Kidney epithelial cell (primary cell): ENCODE results near the gene CAVIN4. TPM values are rescaled to one million over a fixed set of nuclear protein-coding genes. Genes with fewer than 3 reads are reported as not detected.

ENCODE experiments used
- DNase-seq: peaks from one replicate; pipeline ENCODE4 v3.0.0-alpha.2; 2010; ENCODE audit warnings: low read depth
- H3K27me3 ChIP-seq: 2 replicates; pipeline ENCODE4 v1.6.0; 2011; ENCODE audit warnings: low read length; ENCODE audit not compliant: control insufficient read depth, insufficient read depth
- H3K36me3 ChIP-seq: 2 replicates; pipeline ENCODE4 v1.5.1; 2011; ENCODE audit warnings: low read length; ENCODE audit not compliant: control insufficient read depth, insufficient read depth
- H3K4me3 ChIP-seq: 2 replicates; pipeline ENCODE4 v1.5.1; 2011; ENCODE audit warnings: low read depth, mild to moderate bottlenecking, control low read depth, low read length
- CTCF ChIP-seq: IDR thresholded peaks from 2 replicates; pipeline ENCODE4 v1.5.1; 2011; ENCODE audit warnings: mild to moderate bottlenecking, moderate library complexity, low read length, control low read depth, inconsistent platforms; ENCODE audit not compliant: insufficient read depth, poor library complexity, severe bottlenecking
- total RNA-seq: library from RNA; depleted of rRNA; stranded (reverse); fragments of >200 nt; gene quantifications from 2 replicates; pipeline ENCODE4 v1.2.3, GENCODE V29; 2015

The CAVIN4 gene
- total RNA-seq, 1 donor from 2014 or later = 3.1 TPM

GRCh38 chr9:100583014-100583802 lies 5.3 kb downstream of the CAVIN4 start:
- Histone ChIP-seq H3K27me3 (no peaks in the 10 kb centered on the region), H3K4me3 (no peak overlapping the region), H3K36me3 (no peaks in the 10 kb centered on the region)
- TF ChIP-seq CTCF = no peak
- no peak for DNase-seq

- H3K27me3 ChIP-seq = no peaks in the 10 kb centered on the region
- no peak for DNase-seq
- TF ChIP-seq CTCF = no peak
- H3K36me3 ChIP-seq = no peaks in the 10 kb centered on the region
- no peak overlapping the region for H3K4me3 ChIP-seq
Observed at GRCh38 chr9:100584951-100585350, 7.1 kb downstream of the CAVIN4 start.

GRCh38 chr9:100586093-100586492 lies 8.2 kb downstream of the CAVIN4 start:
- Histone ChIP-seq H3K36me3 (no peaks in the 10 kb centered on the region), H3K4me3 (no peak overlapping the region), H3K27me3 (no peaks in the 10 kb centered on the region)
- no peak for DNase-seq
- no peak for TF ChIP-seq CTCF

- no peaks in the 10 kb centered on the region for H3K36me3 ChIP-seq
- no peak overlapping the region for H3K4me3 ChIP-seq
- DNase-seq = no peak
- H3K27me3 ChIP-seq = no peaks in the 10 kb centered on the region
- TF ChIP-seq CTCF = no peak
Observed at GRCh38 chr9:100587375-100587774, 9.5 kb downstream of the CAVIN4 start.

- no peak for TF ChIP-seq CTCF
- Histone ChIP-seq H3K4me3 (no peak overlapping the region), H3K36me3 (no peaks in the 10 kb centered on the region), H3K27me3 (no peaks in the 10 kb centered on the region)
- no peak for DNase-seq
Observed at GRCh38 chr9:100589582-100589981, 11.7 kb downstream of the CAVIN4 start.

- Histone ChIP-seq H3K36me3 (no peaks in the 10 kb centered on the region), H3K4me3 (no peak overlapping the region), H3K27me3 (no peaks in the 10 kb centered on the region)
- no peak for TF ChIP-seq CTCF
- no peak for DNase-seq
Observed at GRCh38 chr9:100590481-100590880, 12.6 kb downstream of the CAVIN4 start.
